HFFc6 (cell line): ENCODE measurements around the gene SPECC1L. TPM values are rescaled to one million over a fixed set of nuclear protein-coding genes. Genes with fewer than 3 reads are reported as not detected.

Experiments
- DNase-seq: peaks from one replicate; pipeline ENCODE4 v3.0.0-alpha.2; 2018
- H3K27ac Mint-ChIP-seq: 2 replicates; pipeline ENCODE4 v1.8.0; 2020; ENCODE audit warnings: mild to moderate bottlenecking, mixed read lengths
- H3K27me3 Mint-ChIP-seq: 2 replicates; pipeline ENCODE4 v1.8.0; 2021; ENCODE audit warnings: mild to moderate bottlenecking, moderate library complexity, mixed read lengths; ENCODE audit not compliant: insufficient read depth
- H3K36me3 Mint-ChIP-seq: 2 replicates; pipeline ENCODE4 v1.8.0; 2021; ENCODE audit warnings: low read depth, mixed read lengths
- H3K4me1 Mint-ChIP-seq: 2 replicates; pipeline ENCODE4 v1.8.0; 2020; ENCODE audit warnings: low read depth, mixed read lengths
- H3K4me3 Mint-ChIP-seq: 2 replicates; pipeline ENCODE4 v1.8.0; 2020; ENCODE audit warnings: mild to moderate bottlenecking, moderate library complexity, mixed read lengths
- H3K9me3 Mint-ChIP-seq: 2 replicates; pipeline ENCODE4 v1.8.0; 2020; ENCODE audit warnings: mild to moderate bottlenecking, mixed read lengths
- CTCF ChIP-seq: fragments of 200-600 bp; sonication (generic); IDR thresholded peaks from 2 replicates; pipeline ENCODE4 v1.5.0; 2021; ENCODE audit warnings: antibody characterized with exemption, mild to moderate bottlenecking
- total RNA-seq, 6 experiments: library from RNA; stranded (reverse); fragmentation: NEBNext Ultra II Directional; extraction: Animal tissue kit (Norgen Biotek cat#: 25700); gene quantifications; 2 replicates in 1 of 6; 3 replicates in 5 of 6; pipeline ENCODE4 v1.2.3, GENCODE V29; 2021

Gene SPECC1L
- total RNA-seq, 6 experiments from 2014 or later, result 47.3 to 61.5 (median 59.1) TPM

- no peak for TF ChIP-seq CTCF
- peak overlapping the region; percentile 33 for H3K4me3 Mint-ChIP-seq
- H3K27me3 Mint-ChIP-seq, result no peaks in the 10 kb centered on the region; the same call in 1 of the 2 replicates
- peak; percentile 60 for DNase-seq
- H3K36me3 Mint-ChIP-seq, result no peaks in the 10 kb centered on the region
- peaks cover 72% of the 10 kb centered on the region for H3K4me1 Mint-ChIP-seq
- no peaks in the 10 kb centered on the region for H3K9me3 Mint-ChIP-seq
- peak overlapping the region; percentile 87 for H3K27ac Mint-ChIP-seq
These were observed 163.3 kb downstream of the SPECC1L start for GRCh38 chr22:24433828-24434470.

- Mint-ChIP-seq H3K36me3 (no peaks in the 10 kb centered on the region), H3K4me3 (peak overlapping the region; percentile 33), H3K4me1 (peaks cover 65% of the 10 kb centered on the region), H3K27me3 (no peaks in the 10 kb centered on the region; the same call in 1 of the 2 replicates), H3K9me3 (no peaks in the 10 kb centered on the region), H3K27ac (peak overlapping the region; percentile 87)
- no peak for TF ChIP-seq CTCF
- no peak for DNase-seq
These were observed 164.1 kb downstream of the SPECC1L start for GRCh38 chr22:24434471-24435322.

GRCh38 chr22:24435323-24435645, 164.7 kb downstream of the SPECC1L start:
- DNase-seq, result no peak
- H3K4me1 Mint-ChIP-seq, result peaks cover 60% of the 10 kb centered on the region
- H3K27ac Mint-ChIP-seq, result peak overlapping the region; percentile 89
- no peak for TF ChIP-seq CTCF
- H3K9me3 Mint-ChIP-seq, result no peaks in the 10 kb centered on the region
- H3K36me3 Mint-ChIP-seq, result no peaks in the 10 kb centered on the region
- H3K4me3 Mint-ChIP-seq, result no peak overlapping the region
- no peaks in the 10 kb centered on the region; the same call in 1 of the 2 replicates for H3K27me3 Mint-ChIP-seq

GRCh38 chr22:24435861-24436371, 165.3 kb downstream of the SPECC1L start:
- DNase-seq, result peak; percentile 71
- H3K9me3 Mint-ChIP-seq, result no peaks in the 10 kb centered on the region
- H3K27ac Mint-ChIP-seq, result peak overlapping the region; percentile 89
- peak overlapping the region; percentile 52 for H3K4me3 Mint-ChIP-seq
- H3K27me3 Mint-ChIP-seq, result no peaks in the 10 kb centered on the region; the same call in 1 of the 2 replicates
- H3K4me1 Mint-ChIP-seq, result peaks cover 67% of the 10 kb centered on the region
- no peaks in the 10 kb centered on the region for H3K36me3 Mint-ChIP-seq
- TF ChIP-seq CTCF, result no peak

GRCh38 chr22:24436553-24436952, 165.9 kb downstream of the SPECC1L start:
- H3K4me3 Mint-ChIP-seq, result no peak overlapping the region
- no peaks in the 10 kb centered on the region for H3K36me3 Mint-ChIP-seq
- H3K27me3 Mint-ChIP-seq, result no peaks in the 10 kb centered on the region; the same call in 1 of the 2 replicates
- TF ChIP-seq CTCF, result no peak
- H3K9me3 Mint-ChIP-seq, result no peaks in the 10 kb centered on the region
- peaks cover 73% of the 10 kb centered on the region for H3K4me1 Mint-ChIP-seq
- DNase-seq, result no peak
- peak overlapping the region; percentile 89 for H3K27ac Mint-ChIP-seq
